Measurements from ENCODE around the gene FSIP1. TPM values are rescaled to one million over a fixed set of nuclear protein-coding genes. Genes with fewer than 3 reads are reported as not detected.

The FSIP1 gene
- polyA plus RNA-seq, 1 experiment, result 0.22 TPM

GRCh38 chr15:39588531-39589192 is 194.0 kb downstream of the FSIP1 start:
- H3K4me3 ChIP-seq (ENCODE audit: low read depth, low read length), result peak overlapping the region; percentile 24
- TF ChIP-seq CTCF (IDR thresholded peaks at IDR 0.05; ENCODE audit: insufficient read depth, low read depth, low read length), result no peak
- peaks cover 52% of the 10 kb centered on the region for H3K36me3 ChIP-seq (ENCODE audit: control insufficient read depth, insufficient read depth, low read length)
- POLR2A ChIA-PET, result interaction anchor here (0.6 kb wide), 2 partner anchors 10 to 90 kb away, joined by 3 to 4 read pairs; no protein-coding TSS in a partner anchor
- peak; percentile 6 for DNase-seq (ENCODE audit: low read depth)
- CTCF ChIA-PET, result no interaction called here
- no peaks in the 10 kb centered on the region for H3K27me3 ChIP-seq (ENCODE audit: control insufficient read depth, insufficient read depth, low read length)

GRCh38 chr15:39587731-39588530 is 194.7 kb downstream of the FSIP1 start:
- POLR2A ChIA-PET, result interaction anchor here (0.6 kb wide), 2 partner anchors 91 to 158 kb away, joined by 3 read pairs; no protein-coding TSS in a partner anchor
- Histone ChIP-seq H3K4me3 (ENCODE audit: low read depth, low read length) (peak overlapping the region; percentile 26), H3K27me3 (ENCODE audit: control insufficient read depth, insufficient read depth, low read length) (no peaks in the 10 kb centered on the region), H3K36me3 (ENCODE audit: control insufficient read depth, insufficient read depth, low read length) (peaks cover 50% of the 10 kb centered on the region)
- no peak for TF ChIP-seq CTCF (IDR thresholded peaks at IDR 0.05; ENCODE audit: insufficient read depth, low read depth, low read length)
- peak; percentile 28 for DNase-seq (ENCODE audit: low read depth)
- CTCF ChIA-PET, result no interaction called here

- Histone ChIP-seq H3K27me3 (ENCODE audit: control insufficient read depth, insufficient read depth, low read length) (no peaks in the 10 kb centered on the region), H3K4me3 (ENCODE audit: low read depth, low read length) (peak overlapping the region; percentile 54), H3K36me3 (ENCODE audit: control insufficient read depth, insufficient read depth, low read length) (peaks cover 53% of the 10 kb centered on the region)
- ChIA-PET CTCF (no interaction called here), POLR2A (interaction anchor here (0.6 to 1.3 kb wide), 3 partner anchors 157 to 227 kb away, joined by 3 read pairs; no protein-coding TSS in a partner anchor)
- peak; percentile 39 for DNase-seq (ENCODE audit: low read depth)
- no peak for TF ChIP-seq CTCF (IDR thresholded peaks at IDR 0.05; ENCODE audit: insufficient read depth, low read depth, low read length)
Measured at GRCh38 chr15:39587096-39587721, 195.4 kb downstream of the FSIP1 start.

- H3K4me3 ChIP-seq (ENCODE audit: low read depth, low read length), result peak overlapping the region; percentile 54
- peak; percentile 53 for DNase-seq (ENCODE audit: low read depth)
Measured at GRCh38 chr15:39586387-39587095, 196.1 kb downstream of the FSIP1 start.

More at GRCh38 chr15:39586387-39587095, 196.1 kb downstream of the FSIP1 start:
- Histone ChIP-seq H3K36me3 (ENCODE audit: control insufficient read depth, insufficient read depth, low read length) (peaks cover 60% of the 10 kb centered on the region), H3K27me3 (ENCODE audit: control insufficient read depth, insufficient read depth, low read length) (no peaks in the 10 kb centered on the region)
- ChIA-PET POLR2A (interaction anchor here (0.6 to 1.4 kb wide), 7 partner anchors 120 to 398 kb away, joined by 3 to 8 read pairs (median 4); no protein-coding TSS in a partner anchor), CTCF (no interaction called here)
- no peak for TF ChIP-seq CTCF (IDR thresholded peaks at IDR 0.05; ENCODE audit: insufficient read depth, low read depth, low read length)

Measured in BJ (cell line).